Naive B cell (primary cell): ENCODE data around the gene CYBA. TPM values are rescaled to one million over a fixed set of nuclear protein-coding genes. Genes with fewer than 3 reads are reported as not detected.
A peak's percentile ranks its signal among the peaks of the same experiment; 100 is the strongest.

Experiments used
- ATAC-seq, 2 donors: fragments of 150-1000 bp; cut with Tn5 transposase; 2 replicates each; pipeline ENCODE4 v1.10.0; 2021; ENCODE audit warnings: low read depth in 2 of 2, mild to moderate bottlenecking in 2 of 2, moderate library complexity in 2 of 2
- DNase-seq: peaks from one replicate; pipeline ENCODE4 v3.0.0; 2022
- H3K27ac Mint-ChIP-seq, 6 donors: one replicate each; pipeline ENCODE4 v1.8.0; 2020 to 2022; ENCODE audit warnings: mild to moderate bottlenecking in 6 of 6, mixed read lengths in 6 of 6, moderate library complexity in 5 of 6, inconsistent platforms in 2 of 6
- H3K27me3 Mint-ChIP-seq, 3 donors: one replicate each; pipeline ENCODE4 v1.8.0; 2021 to 2022; ENCODE audit warnings: mixed read lengths in 3 of 3, mild to moderate bottlenecking in 1 of 3
- H3K36me3 Mint-ChIP-seq, 2 donors: one replicate each; pipeline ENCODE4 v1.8.0; 2020 to 2022; ENCODE audit warnings: mixed read lengths in 2 of 2, inconsistent platforms in 1 of 2, mild to moderate bottlenecking in 1 of 2
- H3K4me1 Mint-ChIP-seq, 3 donors: one replicate each; pipeline ENCODE4 v1.8.0; 2020 to 2022; ENCODE audit warnings: mixed read lengths in 3 of 3, inconsistent platforms in 1 of 3, mild to moderate bottlenecking in 1 of 3, moderate library complexity in 1 of 3
- H3K4me3 Mint-ChIP-seq, 8 donors: one replicate each; pipeline ENCODE4 v1.8.0; 2020 to 2022; ENCODE audit warnings: mild to moderate bottlenecking in 8 of 8, mixed read lengths in 8 of 8, moderate library complexity in 8 of 8, inconsistent platforms in 2 of 8
- H3K9me3 Mint-ChIP-seq, 7 donors: one replicate each; pipeline ENCODE4 v1.8.0; 2020 to 2022; ENCODE audit warnings: mixed read lengths in 7 of 7, mild to moderate bottlenecking in 5 of 7, inconsistent platforms in 2 of 7, moderate library complexity in 1 of 7
- polyA plus RNA-seq, 6 donors: library from polyadenylated mRNA; unstranded; fragments of 300-500 nt; fragmentation: Illumina TruSeq; gene quantifications; one replicate each; pipeline ENCODE4 v1.2.3, GENCODE V29; 2021; ENCODE audit warnings: low read depth in 6 of 6

CYBA gene
- polyA plus RNA-seq, 6 donors from 2014 or later: 1,408 to 2,468 (median 1,616) TPM

GRCh38 chr16:88665570-88665969, 14.7 kb upstream of the CYBA start:
- H3K27me3 Mint-ChIP-seq: no peaks in the 10 kb centered on the region
- no peak overlapping the region for H3K27ac Mint-ChIP-seq
- ATAC-seq: no peak
- H3K4me3 Mint-ChIP-seq: peak overlapping the region in 2 of 8 donors; percentile 56 to 77
- H3K4me1 Mint-ChIP-seq: peaks cover 22 to 32% (median 30%) of the 10 kb centered on the region in 3 donors
- H3K9me3 Mint-ChIP-seq: no peaks in the 10 kb centered on the region
- H3K36me3 Mint-ChIP-seq: no peaks in the 10 kb centered on the region
- DNase-seq: no peak

- Mint-ChIP-seq H3K27me3 (no peaks in the 10 kb centered on the region), H3K27ac (peak overlapping the region in 3 of 6 donors; percentile 11 to 61 (median 36)), H3K4me1 (peaks cover 22 to 35% (median 33%) of the 10 kb centered on the region in 3 donors), H3K9me3 (no peaks in the 10 kb centered on the region), H3K4me3 (peak overlapping the region; percentile 0 to 80 (median 46)), H3K36me3 (no peaks in the 10 kb centered on the region)
- no peak for ATAC-seq
- DNase-seq: no peak
These were observed 14.3 kb upstream of the CYBA start for GRCh38 chr16:88665148-88665547.

GRCh38 chr16:88662843-88663606, 12.2 kb upstream of the CYBA start, which contains the start of gene MVD:
TSS of gene MVD (minus strand) at chr16:88663091. CDS start at chr16:88663080, 11 bp downstream.
- H3K4me1 Mint-ChIP-seq: peaks cover 22 to 36% (median 35%) of the 10 kb centered on the region in 3 donors

GRCh38 chr16:88662222-88662842, 11.5 kb upstream of the CYBA start:
- H3K4me3 Mint-ChIP-seq: peak overlapping the region; percentile 89 to 96 (median 92)
- peaks cover 22 to 35% (median 33%) of the 10 kb centered on the region in 3 donors for H3K4me1 Mint-ChIP-seq
- peak in 1 of 2 donors; percentile 0 for ATAC-seq
- H3K9me3 Mint-ChIP-seq: no peaks in the 10 kb centered on the region
- H3K27me3 Mint-ChIP-seq: no peaks in the 10 kb centered on the region
- peak overlapping the region; percentile 82 to 96 (median 94) for H3K27ac Mint-ChIP-seq
- no peak for DNase-seq
- no peaks in the 10 kb centered on the region for H3K36me3 Mint-ChIP-seq

More at GRCh38 chr16:88662843-88663606, 12.2 kb upstream of the CYBA start, which contains the start of gene MVD:
- ATAC-seq (peak; percentile 97 to 98), DNase-seq (peak; percentile 96)
- Mint-ChIP-seq H3K9me3 (no peaks in the 10 kb centered on the region), H3K27ac (peak within 1 kb of the TSS; percentile 94 to 98 (median 96)), H3K27me3 (no peaks in the 10 kb centered on the region), H3K36me3 (no peaks in the 10 kb centered on the region), H3K4me3 (peak within 1 kb of the TSS; percentile 92 to 96 (median 95))

- H3K4me1 Mint-ChIP-seq: peaks cover 22 to 35% (median 30%) of the 10 kb centered on the region in 3 donors
- no peaks in the 10 kb centered on the region for H3K27me3 Mint-ChIP-seq
- H3K27ac Mint-ChIP-seq: peak overlapping the region in 5 of 6 donors; percentile 4 to 95 (median 80)
- H3K4me3 Mint-ChIP-seq: peak overlapping the region; percentile 0 to 96 (median 73)
- no peaks in the 10 kb centered on the region for H3K9me3 Mint-ChIP-seq
- DNase-seq (no peak), ATAC-seq (no peak)
- no peaks in the 10 kb centered on the region for H3K36me3 Mint-ChIP-seq
These were observed 10.6 kb upstream of the CYBA start for GRCh38 chr16:88661468-88661867.

- DNase-seq (no peak), ATAC-seq (no peak)
- Mint-ChIP-seq H3K36me3 (no peaks in the 10 kb centered on the region), H3K4me3 (no peak overlapping the region), H3K27me3 (no peaks in the 10 kb centered on the region), H3K27ac (peak overlapping the region in 1 of 6 donors; percentile 66), H3K9me3 (no peaks in the 10 kb centered on the region), H3K4me1 (peaks cover 17 to 36% (median 20%) of the 10 kb centered on the region in 3 donors)
These were observed 8.3 kb upstream of the CYBA start for GRCh38 chr16:88659160-88659559.

GRCh38 chr16:88658714-88659113, 7.9 kb upstream of the CYBA start:
- DNase-seq: no peak
- no peaks in the 10 kb centered on the region for H3K36me3 Mint-ChIP-seq
- ATAC-seq: no peak
- peaks cover 14 to 36% (median 17%) of the 10 kb centered on the region in 3 donors for H3K4me1 Mint-ChIP-seq
- H3K27ac Mint-ChIP-seq: no peak overlapping the region
- H3K27me3 Mint-ChIP-seq: no peaks in the 10 kb centered on the region
- peak overlapping the region in 1 of 8 donors; percentile 66 for H3K4me3 Mint-ChIP-seq
- H3K9me3 Mint-ChIP-seq: no peaks in the 10 kb centered on the region

GRCh38 chr16:88657371-88657770, 6.5 kb upstream of the CYBA start:
- peaks cover 9 to 35% (median 24%) of the 10 kb centered on the region in 3 donors for H3K4me1 Mint-ChIP-seq

GRCh38 chr16:88656291-88656980, 5.6 kb upstream of the CYBA start:
- DNase-seq (no peak), ATAC-seq (no peak)
- H3K4me1 Mint-ChIP-seq: peaks cover 6 to 36% (median 22%) of the 10 kb centered on the region in 3 donors
- H3K27ac Mint-ChIP-seq: no peak overlapping the region
- H3K9me3 Mint-ChIP-seq: no peaks in the 10 kb centered on the region
- no peaks in the 10 kb centered on the region for H3K36me3 Mint-ChIP-seq
- no peak overlapping the region for H3K4me3 Mint-ChIP-seq
- H3K27me3 Mint-ChIP-seq: no peaks in the 10 kb centered on the region

More at GRCh38 chr16:88657371-88657770, 6.5 kb upstream of the CYBA start:
- Mint-ChIP-seq H3K4me3 (no peak overlapping the region), H3K27ac (no peak overlapping the region), H3K27me3 (no peaks in the 10 kb centered on the region), H3K9me3 (no peaks in the 10 kb centered on the region), H3K36me3 (no peaks in the 10 kb centered on the region)
- DNase-seq (no peak), ATAC-seq (no peak)

GRCh38 chr16:88655733-88656281, 5.0 kb upstream of the CYBA start:
- no peak overlapping the region for H3K27ac Mint-ChIP-seq
- DNase-seq: no peak
- no peak for ATAC-seq
- no peak overlapping the region for H3K4me3 Mint-ChIP-seq
- peaks cover 5 to 35% (median 17%) of the 10 kb centered on the region in 3 donors for H3K4me1 Mint-ChIP-seq
- no peaks in the 10 kb centered on the region for H3K36me3 Mint-ChIP-seq
- no peaks in the 10 kb centered on the region for H3K9me3 Mint-ChIP-seq
- H3K27me3 Mint-ChIP-seq: no peaks in the 10 kb centered on the region

GRCh38 chr16:88655053-88655732, 4.3 kb upstream of the CYBA start:
- H3K36me3 Mint-ChIP-seq: no peaks in the 10 kb centered on the region
- no peaks in the 10 kb centered on the region for H3K9me3 Mint-ChIP-seq

GRCh38 chr16:88654363-88655052, 3.7 kb upstream of the CYBA start:
- Mint-ChIP-seq H3K27me3 (no peaks in the 10 kb centered on the region), H3K4me1 (peaks cover 7 to 27% (median 13%) of the 10 kb centered on the region in 3 donors), H3K36me3 (peaks cover 0 to under 1% of the 10 kb centered on the region in 2 donors), H3K27ac (peak overlapping the region in 5 of 6 donors; percentile 24 to 98 (median 72)), H3K4me3 (peak overlapping the region in 2 of 8 donors; percentile 9 to 47), H3K9me3 (no peaks in the 10 kb centered on the region)
- DNase-seq (no peak), ATAC-seq (no peak)

More at GRCh38 chr16:88655053-88655732, 4.3 kb upstream of the CYBA start:
- peak overlapping the region in 3 of 6 donors; percentile 78 to 98 (median 87) for H3K27ac Mint-ChIP-seq
- H3K4me3 Mint-ChIP-seq: no peak overlapping the region
- DNase-seq (no peak), ATAC-seq (no peak)
- H3K27me3 Mint-ChIP-seq: no peaks in the 10 kb centered on the region
- peaks cover 5 to 29% (median 15%) of the 10 kb centered on the region in 3 donors for H3K4me1 Mint-ChIP-seq
